NCI-H1092 (cell line): ENCODE data around the gene PIGL.
"Not testable (repeated sequence)": the region's sequence is repeated elsewhere in the genome, so short reads cannot be mapped to it uniquely, and the experiment has no call there.

Source experiments
- DNase-seq: peaks from one replicate; lab custom pipeline; 2025; lab: John Stamatoyannopoulos, UW

PIGL gene

GRCh38 chr17:16217002-16217635, at the start of gene PIGL:
Gene PIGL (plus strand): TSS chr17:16217210. CDS start chr17:16217227, 17 bp downstream.
- DNase-seq: peak; percentile 74

- no peak for DNase-seq
These were observed 45.4 kb upstream of the PIGL start for GRCh38 chr17:16171613-16172012.

- DNase-seq: no peak
These were observed 38.2 kb upstream of the PIGL start for GRCh38 chr17:16178836-16179235.

DNA sequence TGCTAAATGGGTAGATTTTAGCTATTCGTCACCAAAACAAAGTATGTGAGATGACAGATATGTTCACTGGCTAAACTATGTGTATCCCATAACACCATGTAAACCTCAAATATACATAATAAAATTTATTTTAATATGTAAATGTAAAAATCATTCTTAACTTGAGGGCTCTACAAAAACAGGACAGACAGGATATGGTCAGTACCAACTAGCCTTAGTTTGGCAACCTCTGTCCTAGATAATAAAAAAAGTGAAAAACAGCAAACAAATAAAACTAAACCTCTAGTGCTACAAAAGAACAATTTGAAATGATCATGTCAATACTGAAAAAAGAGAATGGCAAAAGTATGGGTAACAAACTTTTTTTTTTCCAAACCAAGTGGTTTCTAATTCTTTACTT, 35.4 kb upstream of the PIGL start:
- no peak for DNase-seq

GRCh38 chr17:16187642-16188041, 29.4 kb upstream of the PIGL start:
- no peak for DNase-seq

DNA sequence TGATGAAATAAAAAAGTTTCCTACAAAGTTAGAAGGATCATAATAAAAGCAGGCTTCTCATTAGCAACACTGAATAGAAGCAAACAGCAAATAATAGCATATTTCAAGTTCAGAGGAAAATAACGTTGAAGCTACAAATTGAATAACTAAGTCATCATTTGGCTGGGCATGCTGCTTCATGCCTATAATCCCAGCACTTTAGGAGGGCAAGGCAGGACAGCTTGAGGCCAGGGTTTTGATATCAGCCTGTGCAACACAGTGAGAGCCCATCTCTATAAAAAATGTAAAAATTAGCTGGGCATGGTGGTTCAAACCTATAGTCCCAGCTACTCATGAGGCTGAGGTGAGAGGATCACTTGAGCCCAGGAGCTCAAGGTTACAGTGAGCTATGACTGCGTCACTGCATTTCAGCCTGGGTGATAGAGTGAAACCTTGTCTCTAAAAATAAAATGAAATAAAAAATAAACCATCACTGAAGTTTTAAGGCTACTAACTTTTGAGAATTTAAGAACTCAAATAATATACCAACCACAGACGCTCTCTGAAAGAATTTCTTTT, 27.1 kb upstream of the PIGL start:
- no peak for DNase-seq

DNA sequence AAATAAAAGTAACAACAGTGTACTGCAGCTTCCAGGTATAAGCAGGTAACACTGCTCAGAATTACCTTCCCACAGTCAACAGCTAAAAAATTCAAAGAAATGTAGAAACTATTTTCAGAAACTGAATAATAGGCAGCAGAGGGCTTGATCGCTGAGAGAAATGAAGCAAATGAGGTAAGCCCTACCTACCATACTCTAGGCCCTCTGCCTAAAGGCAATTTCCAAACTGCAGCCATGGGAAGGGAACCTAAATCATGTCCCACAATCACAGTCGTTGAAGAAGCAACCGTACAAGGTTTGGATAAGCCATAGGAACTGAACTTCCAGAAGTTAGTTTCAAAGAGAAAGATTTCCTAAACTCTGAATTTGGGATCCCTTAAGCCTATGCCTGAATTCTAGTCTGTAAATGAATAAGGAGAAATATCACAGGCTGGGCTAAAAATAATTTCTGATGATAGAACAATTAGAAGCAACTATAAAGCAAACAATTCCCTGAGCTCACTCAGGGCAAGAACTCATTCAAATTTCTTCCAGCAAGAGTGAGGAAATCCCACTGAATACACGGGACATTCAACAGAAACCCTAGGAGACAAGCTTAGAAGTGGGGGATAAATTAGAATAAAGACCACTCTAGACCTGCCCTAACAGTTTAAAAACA, 26.2 kb upstream of the PIGL start:
- DNase-seq: no peak

DNA sequence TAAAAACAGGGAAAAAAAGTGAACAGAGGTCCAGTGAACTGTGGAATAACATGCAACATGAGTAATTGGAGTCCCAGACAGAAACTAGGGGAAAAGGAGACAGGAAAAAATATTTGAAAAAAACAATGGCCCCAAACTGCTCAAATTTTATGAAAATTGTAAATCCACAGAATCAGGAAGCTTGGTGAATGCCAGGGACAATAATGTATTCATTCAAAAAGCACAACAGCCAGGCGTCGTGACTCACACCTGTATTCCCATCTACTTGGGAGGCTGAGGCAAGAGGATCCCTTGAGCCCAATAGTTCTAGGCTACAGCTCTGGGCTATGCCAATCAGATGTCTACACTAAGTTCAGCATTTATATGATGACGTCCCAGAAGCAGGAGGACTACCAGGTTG, 25.4 kb upstream of the PIGL start:
- DNase-seq: no peak

DNA sequence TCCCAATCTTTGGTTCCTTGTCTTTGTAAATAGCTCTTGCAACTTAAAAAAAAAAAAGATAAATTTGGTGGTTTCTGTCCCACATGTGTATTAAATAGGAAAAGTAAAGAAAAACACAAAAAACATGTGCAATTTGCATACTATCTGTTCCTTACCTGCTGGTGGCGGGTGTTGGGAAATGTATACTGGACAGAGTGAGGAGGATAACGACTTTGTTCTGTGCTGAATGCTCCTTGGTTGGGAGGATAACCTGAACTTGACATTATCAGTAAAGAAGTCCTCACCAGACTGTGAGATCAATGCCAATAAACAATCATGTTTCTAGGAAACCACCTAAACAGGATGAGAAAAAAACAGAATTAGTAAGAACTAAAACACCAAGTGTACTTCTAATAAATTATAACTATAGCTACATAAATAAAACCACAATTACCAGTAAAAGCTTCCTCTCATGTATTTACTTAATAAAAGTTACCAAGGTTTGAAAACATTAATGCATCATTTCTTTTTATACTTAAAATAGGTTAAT, 22.6 kb upstream of the PIGL start:
- DNase-seq: not testable (repeated sequence)

GRCh38 chr17:16197276-16197675, 19.7 kb upstream of the PIGL start:
- DNase-seq: no peak

DNA sequence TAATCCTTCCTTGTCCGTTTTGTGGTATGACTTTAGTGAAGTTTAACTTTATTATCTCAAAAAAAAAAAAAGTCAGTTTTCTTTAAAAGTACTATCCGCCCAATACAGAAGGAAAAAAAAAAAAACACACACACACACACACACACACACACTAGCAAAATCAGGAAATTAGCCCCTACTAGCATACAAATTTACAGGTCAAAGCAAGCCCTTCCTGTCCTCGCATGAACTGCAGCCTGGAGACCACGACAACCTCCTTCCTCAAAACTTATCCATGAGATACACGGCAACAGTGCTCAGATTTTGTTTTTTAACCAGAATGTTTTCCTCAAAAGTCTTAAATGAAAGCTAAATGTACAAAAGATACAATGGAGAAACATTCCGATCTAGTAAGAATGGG, 17.9 kb upstream of the PIGL start:
- no peak for DNase-seq

DNA sequence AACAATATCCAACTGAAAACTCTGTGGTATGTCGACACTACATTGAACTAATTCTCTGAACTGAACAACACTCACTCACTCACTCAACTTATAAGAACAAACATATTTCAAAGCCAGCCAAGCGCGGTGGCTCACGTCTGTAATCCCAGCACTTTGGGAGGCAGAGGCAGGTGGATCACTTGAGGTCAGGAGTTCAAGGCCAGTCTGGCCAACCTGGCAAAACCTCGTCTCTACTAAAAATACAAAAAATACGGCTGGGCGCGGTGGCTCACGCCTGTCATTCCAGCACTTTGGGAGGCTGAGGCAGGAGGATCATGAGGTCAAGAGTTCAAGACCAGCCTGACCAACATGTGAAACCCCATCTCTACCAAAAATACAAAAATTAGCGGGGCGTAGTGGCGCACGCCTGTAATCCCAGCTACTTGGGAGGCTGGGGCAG, 15.3 kb upstream of the PIGL start:
- not testable (repeated sequence) for DNase-seq

- DNase-seq: not testable (repeated sequence)
These were observed 14.2 kb upstream of the PIGL start for GRCh38 chr17:16202554-16203500.

- DNase-seq: not testable (repeated sequence)
These were observed 12.2 kb upstream of the PIGL start for GRCh38 chr17:16204763-16205162.

GRCh38 chr17:16211590-16211989, 5.4 kb upstream of the PIGL start:
- DNase-seq: no peak

DNA sequence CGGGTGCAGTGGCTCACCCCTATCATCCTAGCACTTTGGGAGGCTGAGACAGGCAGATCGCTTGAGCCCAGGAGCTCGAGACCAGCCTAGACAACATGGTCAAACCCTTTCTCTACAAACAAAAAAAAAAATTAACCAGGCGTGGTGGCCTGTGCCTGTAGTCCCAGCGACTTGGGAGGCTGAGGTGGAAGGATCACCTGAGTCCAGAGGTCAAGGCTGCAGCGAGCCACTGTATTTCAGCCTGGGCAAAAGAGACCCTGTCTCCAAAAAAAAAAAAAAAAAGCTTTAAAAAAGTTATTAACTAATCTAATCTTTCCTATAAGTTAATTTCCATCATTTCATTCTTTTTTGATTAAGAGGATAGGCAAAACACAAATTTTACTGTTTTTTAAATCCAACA, 4.2 kb upstream of the PIGL start:
- no peak for DNase-seq

- DNase-seq: no peak
These were observed 2.6 kb upstream of the PIGL start for GRCh38 chr17:16214190-16215001.

- DNase-seq: no peak
These were observed 2.1 kb upstream of the PIGL start for GRCh38 chr17:16215002-16215272.

DNA sequence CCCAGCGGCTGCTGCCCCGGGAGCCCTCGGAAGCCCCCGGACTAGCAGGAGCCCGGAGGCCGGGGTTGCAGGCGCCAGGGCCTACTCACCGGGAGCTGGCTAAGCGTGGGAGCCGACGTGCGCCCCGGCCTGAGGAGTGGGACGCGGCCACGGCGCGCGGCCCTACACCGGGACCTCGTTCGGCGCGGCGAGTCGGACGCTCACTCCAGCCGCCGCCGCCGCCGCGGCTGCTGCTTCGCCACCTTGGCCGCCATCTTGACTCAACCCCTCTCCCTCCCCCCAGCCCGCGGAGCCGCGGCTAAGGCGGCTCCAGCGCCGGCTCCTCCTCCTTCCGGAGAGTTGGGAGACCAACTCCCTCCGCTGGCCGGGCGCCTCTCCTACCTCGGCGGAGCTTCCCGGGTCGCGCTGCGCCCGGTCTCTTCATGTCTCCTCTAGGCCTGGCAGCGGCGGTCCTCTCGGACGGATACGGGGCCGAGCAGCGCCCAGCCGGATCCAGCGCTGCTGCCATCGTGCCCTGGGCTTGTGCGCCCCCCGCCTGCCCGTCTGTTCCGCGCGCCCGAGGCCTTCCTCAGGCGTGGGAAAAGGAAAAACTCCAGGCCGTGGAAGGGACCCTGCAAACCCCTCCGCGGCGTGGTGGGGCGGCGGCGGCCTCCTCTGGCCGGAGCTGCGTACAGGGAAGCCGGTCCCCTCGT, 1.6 kb upstream of the PIGL start, which contains the start of gene NCOR1:
TSS of gene NCOR1 (minus strand) at position 262 of the 692 bp plus-strand sequence. CDS start 20,965 bp downstream, outside the sequence.
- DNase-seq: peak; percentile 85

GRCh38 chr17:16215965-16216316, 1.1 kb upstream of the PIGL start:
- no peak for DNase-seq
